HepG2 (cell line): ENCODE results near the gene SYNM. TPM values are rescaled to one million over a fixed set of nuclear protein-coding genes. Genes with fewer than 3 reads are reported as not detected.

ENCODE experiments used
- AFF4 ChIP-seq: sonication (generic); formaldehyde crosslinking; IDR thresholded peaks from 2 replicates; pipeline ENCODE4 v1.4.0; 2020; ENCODE audit warnings: missing genetic modification reagents
- AGO2 ChIP-seq: fragments of 200-400 bp; formaldehyde crosslinking; optimal IDR thresholded peaks from 2 replicates; pipeline ENCODE3; 2017; ENCODE audit warnings: mild to moderate bottlenecking, low read depth, low read length, moderate library complexity
- ARID2 ChIP-seq: sonication (generic); formaldehyde crosslinking; IDR thresholded peaks from 2 replicates; pipeline ENCODE4 v1.8.1; 2022; ENCODE audit warnings: mild to moderate bottlenecking, missing genetic modification reagents, borderline replicate concordance
- BRCA1 ChIP-seq: sonication (generic); formaldehyde crosslinking; IDR thresholded peaks from 2 replicates; pipeline ENCODE4 v1.4.0; 2020; ENCODE audit warnings: missing genetic modification reagents
- CBX1 ChIP-seq: IDR thresholded peaks from one replicate; pipeline ENCODE4 v1.6.1; 2016; ENCODE audit warnings: antibody characterized with exemption, low read depth
- FOXC1 ChIP-seq: sonication (generic); formaldehyde crosslinking; IDR thresholded peaks from 2 replicates; pipeline ENCODE4 v1.8.0; 2022; ENCODE audit warnings: mild to moderate bottlenecking, missing genetic modification reagents, borderline replicate concordance
- HMG20A ChIP-seq: IDR thresholded peaks from 2 replicates; pipeline ENCODE4 v1.6.1; 2016; ENCODE audit warnings: borderline replicate concordance
- NFRKB ChIP-seq: fragments of 450-650 bp; IDR thresholded peaks from 2 replicates; pipeline ENCODE4 v1.6.1; 2017
- PATZ1 ChIP-seq: sonication (generic); formaldehyde crosslinking; IDR thresholded peaks from 2 replicates; pipeline ENCODE4 v1.4.0; 2020; ENCODE audit warnings: missing genetic modification reagents
- PRPF4 ChIP-seq: fragments of 200-400 bp; formaldehyde crosslinking; IDR thresholded peaks from 2 replicates; pipeline ENCODE4 v1.6.1; 2016; ENCODE audit warnings: low read length, low read depth; ENCODE audit not compliant: poor library complexity, severe bottlenecking
- REL ChIP-seq: sonication (generic); formaldehyde crosslinking; conservative IDR thresholded peaks from 2 replicates; pipeline ENCODE4 v1.8.0; 2022; ENCODE audit warnings: mild to moderate bottlenecking, missing genetic modification reagents, moderate library complexity
- SAP130 ChIP-seq: IDR thresholded peaks from 2 replicates; pipeline ENCODE4 v1.6.1; 2016; ENCODE audit warnings: low read depth
- TBX2 ChIP-seq: sonication (generic); formaldehyde crosslinking; IDR thresholded peaks from 2 replicates; pipeline ENCODE4 v1.5.0; 2020; ENCODE audit warnings: missing genetic modification reagents, mild to moderate bottlenecking, borderline replicate concordance
- ZBTB42 ChIP-seq: sonication (generic); formaldehyde crosslinking; IDR thresholded peaks from 2 replicates; pipeline ENCODE4 v1.5.0; 2020; ENCODE audit warnings: mild to moderate bottlenecking, missing genetic modification reagents
- ZC3H4 ChIP-seq: sonication (generic); formaldehyde crosslinking; IDR thresholded peaks from 2 replicates; pipeline ENCODE4 v1.4.0; 2020; ENCODE audit warnings: missing genetic modification reagents, borderline replicate concordance
- ZFAT ChIP-seq: sonication (generic); formaldehyde crosslinking; conservative IDR thresholded peaks from 2 replicates; pipeline ENCODE4 v1.8.1; 2023; ENCODE audit warnings: missing genetic modification reagents, inconsistent platforms
- ZNF124 ChIP-seq: sonication (generic); formaldehyde crosslinking; IDR thresholded peaks from 2 replicates; pipeline ENCODE4 v1.4.0; 2020; ENCODE audit warnings: missing genetic modification reagents
- ZNF639 ChIP-seq: conservative IDR thresholded peaks from 2 replicates; pipeline ENCODE4 v1.6.1; 2018; ENCODE audit warnings: missing genetic modification reagents
- ZNF674 ChIP-seq: sonication (generic); formaldehyde crosslinking; IDR thresholded peaks from 2 replicates; pipeline ENCODE4 v1.5.0; 2020; ENCODE audit warnings: low read depth, mild to moderate bottlenecking, missing genetic modification reagents
- polyA plus RNA-seq, 8 experiments: library from polyadenylated mRNA; depleted of rRNA in 3 of 8; stranded (reverse) in 7 of 8; unstranded in 1 of 8; fragments of >200 nt; fragmentation: Illumina TruSeq in 4 of 8; extraction: Trizol in 4 of 8; gene quantifications; 2 replicates each; pipeline versions ENCODE4 v1.2.1 to v1.2.3, GENCODE V29; 2011 to 2016; ENCODE audit warnings: low read depth in 4 of 8, missing spikeins in 1 of 8, mixed read lengths in 1 of 8; ENCODE audit not compliant: insufficient read depth in 1 of 8
- total RNA-seq, 5 experiments: library from RNA; depleted of rRNA; stranded (reverse); fragments of >200 nt; fragmentation: Illumina TruSeq; extraction: Trizol; gene quantifications; 2 replicates each; pipeline ENCODE4 v1.2.3, GENCODE V29; 2016; ENCODE audit warnings: low read depth in 1 of 5
- TF ChIP-seq, protein P1 (sequence below): sonication (generic); IDR thresholded peaks from 2 replicates; pipeline ENCODE4 v1.6.1; 2016; ENCODE audit warnings: low read depth, borderline replicate concordance
- TF ChIP-seq, protein P2 (sequence below): sonication (generic); formaldehyde crosslinking; IDR thresholded peaks from 2 replicates; pipeline ENCODE4 v1.5.0; 2020; ENCODE audit warnings: missing genetic modification reagents

The SYNM gene
- total and polyA plus RNA-seq, 2 of the 13 experiments (the other 11 are each of a cell fraction or from before 2014, with no cell fraction given) = 1.1 to 3.7 TPM

- TF ChIP-seq, protein P1, sequence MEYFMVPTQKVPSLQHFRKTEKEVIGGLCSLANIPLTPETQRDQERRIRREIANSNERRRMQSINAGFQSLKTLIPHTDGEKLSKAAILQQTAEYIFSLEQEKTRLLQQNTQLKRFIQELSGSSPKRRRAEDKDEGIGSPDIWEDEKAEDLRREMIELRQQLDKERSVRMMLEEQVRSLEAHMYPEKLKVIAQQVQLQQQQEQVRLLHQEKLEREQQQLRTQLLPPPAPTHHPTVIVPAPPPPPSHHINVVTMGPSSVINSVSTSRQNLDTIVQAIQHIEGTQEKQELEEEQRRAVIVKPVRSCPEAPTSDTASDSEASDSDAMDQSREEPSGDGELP = peak; percentile 34; the same call in 1 of the 2 replicates
- TF ChIP-seq ZNF674 (CRISPR knock-in tag) (no peak), NFRKB (no peak), PRPF4 (no peak), FOXC1 (CRISPR knock-in tag) (no peak), AFF4 (no peak), CBX1 (no peak), REL (CRISPR knock-in tag) (no peak), HMG20A (CRISPR knock-in tag) (peak; percentile 28; the same call in 1 of the 2 replicates), BRCA1 (CRISPR knock-in tag) (no peak), PATZ1 (CRISPR knock-in tag) (0 out of 2 replicates have a peak, but pooled peaks have one; percentile 43), ZFAT (CRISPR knock-in tag) (no peak), ZNF124 (CRISPR knock-in tag) (peak; percentile 67; the same call in 1 of the 2 replicates), TBX2 (no peak), ARID2 (CRISPR knock-in tag) (no peak), ZNF639 (CRISPR knock-in tag) (no peak), AGO2 (no peak), ZBTB42 (no peak), SAP130 (CRISPR knock-in tag) (peak; percentile 68), ZC3H4 (no peak)
- TF ChIP-seq, protein P2, sequence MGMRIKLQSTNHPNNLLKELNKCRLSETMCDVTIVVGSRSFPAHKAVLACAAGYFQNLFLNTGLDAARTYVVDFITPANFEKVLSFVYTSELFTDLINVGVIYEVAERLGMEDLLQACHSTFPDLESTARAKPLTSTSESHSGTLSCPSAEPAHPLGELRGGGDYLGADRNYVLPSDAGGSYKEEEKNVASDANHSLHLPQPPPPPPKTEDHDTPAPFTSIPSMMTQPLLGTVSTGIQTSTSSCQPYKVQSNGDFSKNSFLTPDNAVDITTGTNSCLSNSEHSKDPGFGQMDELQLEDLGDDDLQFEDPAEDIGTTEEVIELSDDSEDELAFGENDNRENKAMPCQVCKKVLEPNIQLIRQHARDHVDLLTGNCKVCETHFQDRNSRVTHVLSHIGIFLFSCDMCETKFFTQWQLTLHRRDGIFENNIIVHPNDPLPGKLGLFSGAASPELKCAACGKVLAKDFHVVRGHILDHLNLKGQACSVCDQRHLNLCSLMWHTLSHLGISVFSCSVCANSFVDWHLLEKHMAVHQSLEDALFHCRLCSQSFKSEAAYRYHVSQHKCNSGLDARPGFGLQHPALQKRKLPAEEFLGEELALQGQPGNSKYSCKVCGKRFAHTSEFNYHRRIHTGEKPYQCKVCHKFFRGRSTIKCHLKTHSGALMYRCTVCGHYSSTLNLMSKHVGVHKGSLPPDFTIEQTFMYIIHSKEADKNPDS (CRISPR knock-in tag) = no peak
Observed at GRCh38 chr15:99131441-99132023, 26.7 kb downstream of the SYNM start (continued).
